Hepatic stellate cell (primary cell): ENCODE data around the gene CADM4.
A peak's percentile ranks its signal among the peaks of the same experiment; 100 is the strongest.

Source experiments
- DNase-seq: peaks from one replicate; pipeline ENCODE4 v3.0.0; 2011; ENCODE audit warnings: low spot score

CADM4 gene

GRCh38 chr19:43582495-43582894 lies 57.2 kb downstream of the CADM4 start:
- no peak for DNase-seq

- no peak for DNase-seq
Measured at GRCh38 chr19:43581467-43581866, 58.2 kb downstream of the CADM4 start.

- no peak for DNase-seq
Measured at GRCh38 chr19:43578787-43579186, 60.9 kb downstream of the CADM4 start.

GRCh38 chr19:43575955-43576878 lies 63.4 kb downstream of the CADM4 start:
- no peak for DNase-seq

GRCh38 chr19:43575156-43575950 lies 64.3 kb downstream of the CADM4 start, which contains the start of the genes PINLYP and XRCC1:
Gene PINLYP, plus strand, starts transcription at chr19:43575801. Its CDS starts 1,391 bp downstream, at chr19:43577192.
Gene XRCC1, minus strand, starts transcription at chr19:43575527. Its CDS starts 69 bp downstream, at chr19:43575458.
- DNase-seq: peak; percentile 97

GRCh38 chr19:43574424-43575155 lies 65.1 kb downstream of the CADM4 start:
- no peak for DNase-seq
